GM13976 (cell line): Measurements from ENCODE around the gene CDH12.
"Not testable (repeated sequence)": the region's sequence is repeated elsewhere in the genome, so short reads cannot be mapped to it uniquely, and the experiment has no call there.

Source experiments
- DNase-seq: peaks from one replicate; pipeline ENCODE4 v3.0.0; 2012; ENCODE audit warnings: low spot score
- CTCF ChIP-seq: IDR thresholded peaks from 2 replicates; pipeline ENCODE4 v1.5.1; 2012; ENCODE audit warnings: borderline replicate concordance, mild to moderate bottlenecking; ENCODE audit not compliant: insufficient read depth; ENCODE audit errors: extremely low read depth, missing control alignments, control extremely low read depth
- in situ Hi-C: fragments of 300-500 bp; cut with MboI; formaldehyde crosslinking; loops from one replicate; pipeline ENCODE4 v1.12.0; 2022; ENCODE audit warnings: low sequenced_read_pairs, mixed read lengths, inconsistent platforms; ENCODE audit not compliant: unreplicated experiment

The CDH12 gene

GRCh38 chr5:22344000-22344399 lies 509.1 kb downstream of the CDH12 start:
- TF ChIP-seq CTCF, result no peak
- DNase-seq, result no peak
- in situ Hi-C loops, result no loop called here

GRCh38 chr5:22341406-22341805 lies 511.7 kb downstream of the CDH12 start:
- TF ChIP-seq CTCF, result no peak
- in situ Hi-C loops, result no loop called here
- no peak for DNase-seq

GRCh38 chr5:22332949-22333348 lies 520.2 kb downstream of the CDH12 start:
- in situ Hi-C loops, DNase-seq: not testable (repeated sequence)

GRCh38 chr5:22329683-22330082 lies 523.5 kb downstream of the CDH12 start:
- DNase-seq, result no peak
- TF ChIP-seq CTCF, result no peak
- in situ Hi-C loops, result no loop called here

- no peak for DNase-seq
- in situ Hi-C loops, result no loop called here
- no peak for TF ChIP-seq CTCF
Observed at GRCh38 chr5:22319798-22320197, 533.3 kb downstream of the CDH12 start.

- no peak for TF ChIP-seq CTCF
- in situ Hi-C loops, result no loop called here
- DNase-seq, result no peak
Observed at GRCh38 chr5:22316294-22316693, 536.9 kb downstream of the CDH12 start.

GRCh38 chr5:22315052-22315451 lies 538.1 kb downstream of the CDH12 start:
- DNase-seq, in situ Hi-C loops: not testable (repeated sequence)

- in situ Hi-C loops, result no loop called here
- DNase-seq, result no peak
- TF ChIP-seq CTCF, result no peak
Observed at GRCh38 chr5:22314548-22314947, 538.6 kb downstream of the CDH12 start.
